Measurements from ENCODE around the gene LSM4. TPM values are rescaled to one million over a fixed set of nuclear protein-coding genes. Genes with fewer than 3 reads are reported as not detected.

The LSM4 gene
- total and polyA plus RNA-seq, 2 donors from 2014 or later: 87.7 to 245 TPM

DNA sequence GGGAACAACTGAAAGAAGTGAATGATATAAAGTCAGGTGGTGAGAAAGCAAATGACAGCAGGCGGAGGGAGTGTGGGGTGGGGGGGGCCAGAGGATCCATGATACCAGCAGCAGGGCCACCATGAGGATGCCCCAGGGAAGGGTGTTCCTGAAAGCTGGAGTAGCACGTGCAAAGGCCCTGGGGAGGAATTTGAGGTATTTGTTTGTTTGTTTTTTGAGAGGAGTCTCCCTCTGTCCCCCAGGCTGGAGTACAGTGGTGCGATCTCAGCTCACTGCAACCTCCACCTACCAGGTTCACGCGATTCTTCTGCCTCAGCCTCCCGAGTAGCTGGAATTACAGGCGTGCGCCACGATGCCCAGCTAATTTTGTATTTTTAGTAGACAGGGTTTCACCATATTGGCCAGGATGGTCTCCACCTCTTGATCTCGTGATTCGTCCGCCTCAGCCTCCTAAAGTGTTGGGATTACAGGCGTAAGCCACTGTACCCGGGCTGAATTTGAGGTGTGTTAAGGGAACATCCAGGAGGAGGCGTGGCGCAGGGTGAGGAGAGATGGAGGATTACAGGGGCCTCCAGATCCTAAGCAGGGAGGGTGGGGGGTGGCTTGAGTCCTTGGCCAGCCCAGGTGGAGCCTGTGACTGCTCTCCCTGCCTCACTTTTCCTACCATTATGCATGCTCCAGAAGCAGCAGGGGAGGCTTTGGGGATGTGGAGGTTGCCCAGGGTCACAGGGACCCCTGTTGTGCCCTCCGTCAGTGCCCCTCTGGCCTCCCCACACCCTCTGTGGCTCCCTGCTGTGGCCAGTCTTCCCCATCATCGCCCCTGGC is 29.0 kb downstream of the LSM4 start:
- DNase-seq: peak in 1 of 5 donors; percentile 55
- Histone ChIP-seq H3K27me3 (ENCODE audit: control insufficient read depth, insufficient read depth, low read length) (no peaks in the 10 kb centered on the region), H3K4me3 (ENCODE audit: low read length in 3 of 3) (peak overlapping the region in 1 of 3 donors; percentile 82), H3K36me3 (ENCODE audit: control insufficient read depth in 2 of 3, insufficient read depth in 3 of 3, low read length in 3 of 3) (no peaks in the 10 kb centered on the region), H3K9ac (ENCODE audit: low read length in 3 of 3) (peak overlapping the region in 2 of 3 donors; percentile 57 to 80), H3K4me1 (ENCODE audit: control insufficient read depth in 2 of 3, insufficient read depth in 2 of 3, low read depth in 1 of 3, low read length in 3 of 3) (peaks cover 0 to 9% (median 8%) of the 10 kb centered on the region in 3 donors), H3K27ac (ENCODE audit: low read depth in 2 of 2, low read length in 2 of 2) (peak overlapping the region; percentile 98 to 100), H3K9me3 (ENCODE audit: control insufficient read depth in 2 of 3, insufficient read depth in 1 of 3, low read length in 3 of 3) (no peaks in the 10 kb centered on the region)
- intact Hi-C loops (cut with DNase I): no loop called here
- FAIRE-seq: no peak
- TF ChIP-seq, protein P1, sequence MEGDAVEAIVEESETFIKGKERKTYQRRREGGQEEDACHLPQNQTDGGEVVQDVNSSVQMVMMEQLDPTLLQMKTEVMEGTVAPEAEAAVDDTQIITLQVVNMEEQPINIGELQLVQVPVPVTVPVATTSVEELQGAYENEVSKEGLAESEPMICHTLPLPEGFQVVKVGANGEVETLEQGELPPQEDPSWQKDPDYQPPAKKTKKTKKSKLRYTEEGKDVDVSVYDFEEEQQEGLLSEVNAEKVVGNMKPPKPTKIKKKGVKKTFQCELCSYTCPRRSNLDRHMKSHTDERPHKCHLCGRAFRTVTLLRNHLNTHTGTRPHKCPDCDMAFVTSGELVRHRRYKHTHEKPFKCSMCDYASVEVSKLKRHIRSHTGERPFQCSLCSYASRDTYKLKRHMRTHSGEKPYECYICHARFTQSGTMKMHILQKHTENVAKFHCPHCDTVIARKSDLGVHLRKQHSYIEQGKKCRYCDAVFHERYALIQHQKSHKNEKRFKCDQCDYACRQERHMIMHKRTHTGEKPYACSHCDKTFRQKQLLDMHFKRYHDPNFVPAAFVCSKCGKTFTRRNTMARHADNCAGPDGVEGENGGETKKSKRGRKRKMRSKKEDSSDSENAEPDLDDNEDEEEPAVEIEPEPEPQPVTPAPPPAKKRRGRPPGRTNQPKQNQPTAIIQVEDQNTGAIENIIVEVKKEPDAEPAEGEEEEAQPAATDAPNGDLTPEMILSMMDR (IDR thresholded peaks at IDR 0.05; ENCODE audit: borderline replicate concordance, extremely low read depth, insufficient read depth): no peak

DNA sequence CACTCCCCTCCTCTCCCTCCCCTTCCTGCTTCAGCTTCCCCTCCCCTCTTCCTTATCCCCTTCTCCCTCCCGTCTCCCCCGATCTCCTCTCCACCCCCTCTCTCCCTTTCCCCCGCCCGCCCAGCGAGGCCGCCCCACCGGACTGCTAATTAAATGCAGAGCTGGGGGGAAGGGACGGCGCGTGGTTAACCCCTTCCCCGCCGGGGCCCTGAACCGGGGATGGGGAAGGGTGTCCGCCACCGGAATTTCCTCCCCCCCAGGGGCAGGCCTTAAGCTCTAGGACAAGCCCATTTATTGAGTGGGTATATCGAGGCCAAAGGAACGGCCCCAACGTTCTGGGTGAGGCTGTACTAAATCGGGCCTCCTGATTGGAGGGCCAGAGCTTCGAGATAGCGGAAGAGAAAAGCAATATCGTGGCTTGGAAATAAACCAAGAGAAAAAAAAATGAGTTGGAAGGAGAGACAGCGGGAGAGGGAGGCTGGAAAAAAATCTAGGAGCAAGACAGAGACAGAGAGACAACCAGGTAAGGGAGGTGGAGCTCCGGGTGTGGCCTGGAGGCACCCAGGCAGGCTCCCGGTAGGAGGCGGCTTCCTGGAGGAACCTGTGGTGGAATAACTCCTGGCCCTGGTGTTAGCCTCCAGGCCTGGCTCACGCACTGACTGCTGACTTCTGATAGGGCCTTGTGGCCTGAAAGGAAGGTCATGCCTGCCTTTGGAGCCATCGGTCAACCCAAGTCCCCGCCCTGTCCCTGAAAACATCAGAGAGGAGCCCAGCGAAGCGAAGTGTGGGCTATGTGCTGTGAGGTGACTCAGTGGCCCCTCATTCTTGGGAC is 29.9 kb downstream of the LSM4 start:
- peak; percentile 90 to 96 (median 94) for DNase-seq
- intact Hi-C loops (cut with DNase I): no loop called here
- H3K27me3 ChIP-seq (ENCODE audit: control insufficient read depth, insufficient read depth, low read length): no peaks in the 10 kb centered on the region
- no peaks in the 10 kb centered on the region for H3K9me3 ChIP-seq (ENCODE audit: control insufficient read depth in 2 of 3, insufficient read depth in 1 of 3, low read length in 3 of 3)
- peak overlapping the region; percentile 57 to 95 (median 95) for H3K9ac ChIP-seq (ENCODE audit: low read length in 3 of 3)
- TF ChIP-seq, protein P1 (IDR thresholded peaks at IDR 0.05; ENCODE audit: borderline replicate concordance, extremely low read depth, insufficient read depth): no peak
- FAIRE-seq: no peak
- H3K4me3 ChIP-seq (ENCODE audit: low read length in 3 of 3): peak overlapping the region; percentile 73 to 85 (median 82)
- H3K27ac ChIP-seq (ENCODE audit: low read depth in 2 of 2, low read length in 2 of 2): peak overlapping the region; percentile 98 to 100
- H3K36me3 ChIP-seq (ENCODE audit: control insufficient read depth in 2 of 3, insufficient read depth in 3 of 3, low read length in 3 of 3): no peaks in the 10 kb centered on the region
- H3K4me1 ChIP-seq (ENCODE audit: control insufficient read depth in 2 of 3, insufficient read depth in 2 of 3, low read depth in 1 of 3, low read length in 3 of 3): peaks cover 0 to 9% (median 8%) of the 10 kb centered on the region in 3 donors

DNA sequence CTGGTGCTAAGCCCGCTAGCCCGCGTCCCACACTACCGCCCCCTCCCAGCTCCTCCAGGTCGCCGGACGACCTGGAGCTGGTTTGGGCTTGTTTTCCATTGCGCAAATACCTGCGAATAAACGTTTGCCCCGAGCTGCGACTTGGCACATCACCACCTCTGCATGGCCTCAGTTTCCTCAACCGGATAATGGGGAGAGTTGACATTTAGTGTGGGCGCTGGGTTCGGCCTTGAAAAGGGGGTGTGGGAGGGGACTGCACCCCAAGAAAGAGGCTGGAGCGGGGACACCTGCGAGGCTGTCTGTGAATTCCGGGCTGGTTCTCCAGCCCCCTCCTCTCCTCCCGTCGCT is 30.4 kb downstream of the LSM4 start:
- DNase-seq: peak in 2 of 5 donors; percentile 54 to 62
- intact Hi-C loops (cut with DNase I): no loop called here
- Histone ChIP-seq H3K9ac (ENCODE audit: low read length in 3 of 3) (peak overlapping the region; percentile 57 to 95 (median 95)), H3K4me3 (ENCODE audit: low read length in 3 of 3) (peak overlapping the region; percentile 73 to 85 (median 82)), H3K36me3 (ENCODE audit: control insufficient read depth in 2 of 3, insufficient read depth in 3 of 3, low read length in 3 of 3) (no peaks in the 10 kb centered on the region), H3K4me1 (ENCODE audit: control insufficient read depth in 2 of 3, insufficient read depth in 2 of 3, low read depth in 1 of 3, low read length in 3 of 3) (peaks cover 0 to 9% (median 8%) of the 10 kb centered on the region in 3 donors), H3K27ac (ENCODE audit: low read depth in 2 of 2, low read length in 2 of 2) (peak overlapping the region; percentile 98 to 100), H3K9me3 (ENCODE audit: control insufficient read depth in 2 of 3, insufficient read depth in 1 of 3, low read length in 3 of 3) (no peaks in the 10 kb centered on the region), H3K27me3 (ENCODE audit: control insufficient read depth, insufficient read depth, low read length) (no peaks in the 10 kb centered on the region)
- TF ChIP-seq, protein P1 (IDR thresholded peaks at IDR 0.05; ENCODE audit: borderline replicate concordance, extremely low read depth, insufficient read depth): no peak
- no peak for FAIRE-seq

All from kidney (tissue), 14 donors.